SKM-1 treated with dmso at 0.1 percent for 144 hours (cell line): ENCODE results near the gene SORBS2.

Source experiments
- DNase-seq: peaks from one replicate; lab custom pipeline; 2025; ENCODE audit not compliant: unreplicated experiment; lab: John Stamatoyannopoulos, UW

Gene SORBS2

DNA sequence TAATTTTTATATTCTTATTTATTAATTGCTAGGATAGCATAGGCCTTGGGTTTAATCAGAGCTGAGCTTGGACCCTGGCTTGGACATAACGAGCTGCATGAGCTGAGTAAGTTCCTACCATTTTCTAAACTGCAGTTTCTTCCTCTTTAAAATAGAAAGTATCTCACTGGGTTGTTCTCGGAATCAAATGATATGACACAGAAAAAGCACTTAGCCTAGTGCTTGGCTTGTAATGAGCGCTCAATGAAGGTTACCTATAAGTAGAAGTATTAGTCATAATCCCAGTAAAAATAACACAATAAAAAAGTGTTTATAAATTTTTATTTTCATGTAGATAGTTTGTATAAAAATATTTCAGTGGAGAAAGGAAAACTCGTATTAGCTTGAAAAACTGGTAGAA is 163.4 kb downstream of the SORBS2 start:
- no peak for DNase-seq

DNA sequence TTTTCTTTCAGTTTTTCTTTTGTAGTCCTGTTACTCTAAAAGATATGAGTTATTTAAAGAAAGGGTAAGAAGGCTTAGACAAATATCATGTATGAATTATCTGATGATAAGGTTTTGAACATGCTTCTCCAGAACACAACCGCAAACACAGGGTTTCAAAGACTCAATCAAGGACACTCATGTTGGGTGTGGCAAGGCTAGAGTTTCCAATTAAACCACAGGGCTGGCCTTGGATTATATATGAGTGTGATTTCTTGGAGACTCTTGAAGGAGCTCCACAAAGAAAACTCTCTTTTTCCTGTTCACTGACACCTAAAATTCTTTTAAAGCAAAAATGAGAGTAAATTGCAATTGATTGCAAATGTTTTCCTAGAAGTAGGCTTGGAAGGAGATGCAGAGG is 166.6 kb downstream of the SORBS2 start:
- no peak for DNase-seq

DNA sequence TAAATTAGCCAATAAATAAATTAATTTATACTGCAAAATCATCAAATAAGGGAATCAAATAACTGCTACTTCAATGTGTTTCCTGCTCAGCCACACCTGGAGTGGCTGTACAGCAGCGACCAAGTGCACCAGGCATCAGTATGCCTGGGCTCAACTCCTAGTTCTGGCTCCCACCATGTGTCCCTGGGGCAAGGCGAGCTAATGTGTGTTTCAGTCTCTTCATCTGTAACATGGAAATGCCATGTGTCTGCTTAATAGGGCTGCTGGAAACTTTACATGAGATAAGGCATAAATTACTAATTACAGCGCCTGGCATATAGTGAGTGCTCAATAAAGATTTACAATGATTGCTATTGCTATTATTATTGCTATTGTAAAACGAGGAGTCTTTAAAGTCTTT is 167.6 kb downstream of the SORBS2 start:
- no peak for DNase-seq

DNA sequence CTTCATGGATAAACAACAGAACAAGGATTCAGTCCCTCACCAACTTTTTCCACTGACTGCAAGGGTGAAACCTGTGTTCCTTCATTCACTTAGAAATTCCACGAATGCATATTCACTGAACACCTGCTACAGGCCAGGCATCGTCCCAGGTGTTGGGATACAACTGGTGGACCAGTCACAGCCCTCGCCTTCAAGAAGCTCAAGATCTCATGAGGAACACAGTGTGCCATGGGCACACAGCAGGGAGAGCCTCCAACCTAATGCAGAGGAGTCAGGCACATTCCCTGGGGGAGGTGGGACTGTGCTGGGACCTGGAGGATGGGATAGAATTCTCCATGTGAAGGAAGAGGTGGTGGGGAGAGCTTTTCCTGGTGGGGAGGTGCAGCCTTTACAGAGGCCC is 169.1 kb downstream of the SORBS2 start:
- DNase-seq, result no peak

DNA sequence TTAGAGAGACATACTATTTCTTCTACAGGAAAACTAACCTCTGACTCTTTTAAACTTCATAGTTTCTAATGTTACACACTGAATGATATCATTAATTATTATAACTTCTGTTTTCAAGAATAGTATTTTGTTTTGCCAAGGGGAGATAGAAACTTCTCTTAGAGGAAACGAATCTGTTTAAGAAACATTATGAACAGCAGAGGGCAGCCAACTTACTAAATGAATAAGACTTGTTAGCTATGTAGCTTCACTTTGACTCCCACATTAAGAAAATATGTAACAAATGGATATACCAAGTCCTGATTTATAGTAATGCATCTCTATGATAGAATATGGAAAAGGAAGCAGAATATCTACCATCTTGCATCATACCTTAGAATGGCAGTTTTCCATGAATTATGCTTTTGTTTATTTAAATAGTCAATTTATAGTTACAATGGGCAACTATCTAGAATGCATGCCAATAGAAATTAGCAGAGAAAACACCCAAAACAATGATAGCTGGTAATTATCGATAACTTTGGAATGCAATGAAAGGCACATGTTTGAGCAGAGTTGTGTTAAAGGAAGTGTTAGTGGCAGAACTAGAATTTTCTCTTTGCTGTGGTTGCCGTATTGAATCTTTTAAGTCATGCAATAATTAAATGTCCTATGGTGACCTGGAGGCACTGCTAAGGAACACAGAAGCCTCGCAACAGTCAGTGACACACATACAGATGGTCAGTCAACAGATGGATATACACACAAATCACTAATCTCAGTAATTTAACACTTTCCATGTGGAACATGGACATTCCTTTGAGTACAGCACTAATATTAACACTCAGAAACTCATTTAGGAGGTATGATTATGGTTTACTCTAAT is 171.0 kb downstream of the SORBS2 start:
- peak; percentile 16 for DNase-seq

DNA sequence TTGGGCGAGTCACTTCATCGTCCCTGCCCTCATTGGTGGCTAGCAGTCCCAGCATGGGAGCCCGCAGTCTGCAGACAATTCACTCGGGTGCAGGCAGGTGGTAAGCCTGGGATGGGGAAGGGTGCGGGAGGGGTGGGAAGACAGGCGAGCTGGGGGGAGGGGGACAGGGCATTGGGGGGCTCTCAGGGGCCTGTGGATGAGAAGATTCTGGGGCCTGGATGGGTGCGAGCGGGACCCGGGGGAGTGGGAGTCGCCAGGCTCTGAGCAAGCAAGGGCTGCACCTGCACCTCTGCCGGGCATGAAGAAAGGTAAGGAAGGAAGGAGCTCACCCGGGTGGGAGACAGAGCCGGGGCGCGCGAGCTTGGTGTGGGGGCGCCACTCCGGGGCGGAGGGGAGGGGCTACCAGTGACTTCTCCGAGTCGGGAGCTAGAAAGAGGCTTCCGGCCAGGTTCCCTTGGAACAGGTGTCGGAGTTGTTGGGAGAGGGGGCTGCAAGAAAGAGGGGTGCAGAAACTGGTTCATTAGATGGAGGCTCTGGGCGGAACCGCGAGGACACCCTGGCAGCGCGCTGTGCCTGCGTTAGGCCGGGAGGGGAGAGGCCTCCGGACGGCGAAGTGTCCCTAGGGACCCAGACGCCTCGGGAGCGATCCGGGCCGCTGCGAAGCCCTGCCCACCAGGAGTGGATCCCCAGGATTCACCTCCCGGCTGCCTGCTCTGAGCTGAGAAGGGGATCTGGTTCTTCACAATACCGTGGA is 173.3 kb downstream of the SORBS2 start:
- DNase-seq, result no peak

DNA sequence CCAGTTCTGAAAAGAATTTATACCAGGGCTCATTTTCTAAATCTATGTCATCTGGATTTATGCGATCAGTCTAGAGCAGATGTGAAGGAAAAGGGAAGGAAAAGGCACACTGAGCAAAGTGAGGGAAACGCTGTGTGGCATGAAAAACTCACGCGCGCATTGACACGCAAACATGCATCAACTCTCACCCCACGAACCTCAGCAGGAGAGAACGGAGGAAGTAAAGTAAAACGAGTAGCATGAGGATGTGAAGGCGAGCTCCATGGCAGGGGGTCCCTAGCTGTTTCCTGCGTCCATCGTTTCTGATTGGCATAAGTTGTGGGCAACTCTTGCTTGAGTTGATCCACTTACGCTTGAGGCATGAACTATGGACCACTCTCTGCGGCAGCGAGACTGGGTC is 173.9 kb downstream of the SORBS2 start:
- DNase-seq, result no peak

DNA sequence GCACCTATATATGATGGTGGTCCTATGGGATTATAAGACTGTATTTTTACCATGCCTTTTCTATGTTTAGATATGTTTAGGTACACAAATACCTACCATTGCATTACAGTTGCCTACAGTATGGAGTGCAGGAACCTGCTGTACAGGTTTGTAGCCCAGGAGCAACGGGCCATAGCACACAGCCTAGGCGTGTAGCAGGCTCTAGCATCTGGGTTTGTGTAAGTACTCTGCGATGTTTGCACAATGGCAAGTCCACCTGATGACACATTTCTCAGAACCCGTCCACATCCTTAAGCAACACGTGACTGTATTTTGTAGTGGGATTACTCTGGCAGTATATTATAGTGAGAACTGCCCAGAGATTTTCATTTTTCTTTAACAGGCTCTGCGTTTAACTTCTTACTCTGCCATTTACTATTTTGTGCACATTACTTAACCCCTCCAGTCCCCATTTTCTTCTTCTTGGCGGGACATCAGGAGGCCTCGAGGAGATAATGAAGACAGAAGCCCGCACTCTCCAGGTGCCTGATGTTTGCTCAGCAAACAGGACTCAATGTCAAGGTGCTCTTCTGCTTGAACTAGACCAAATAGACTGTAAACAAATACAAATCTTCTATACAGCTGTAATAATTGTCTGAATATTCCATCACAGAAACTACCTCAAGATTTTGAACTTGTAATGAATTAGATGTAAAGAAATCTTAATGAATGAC is 174.7 kb downstream of the SORBS2 start:
- DNase-seq, result no peak

DNA sequence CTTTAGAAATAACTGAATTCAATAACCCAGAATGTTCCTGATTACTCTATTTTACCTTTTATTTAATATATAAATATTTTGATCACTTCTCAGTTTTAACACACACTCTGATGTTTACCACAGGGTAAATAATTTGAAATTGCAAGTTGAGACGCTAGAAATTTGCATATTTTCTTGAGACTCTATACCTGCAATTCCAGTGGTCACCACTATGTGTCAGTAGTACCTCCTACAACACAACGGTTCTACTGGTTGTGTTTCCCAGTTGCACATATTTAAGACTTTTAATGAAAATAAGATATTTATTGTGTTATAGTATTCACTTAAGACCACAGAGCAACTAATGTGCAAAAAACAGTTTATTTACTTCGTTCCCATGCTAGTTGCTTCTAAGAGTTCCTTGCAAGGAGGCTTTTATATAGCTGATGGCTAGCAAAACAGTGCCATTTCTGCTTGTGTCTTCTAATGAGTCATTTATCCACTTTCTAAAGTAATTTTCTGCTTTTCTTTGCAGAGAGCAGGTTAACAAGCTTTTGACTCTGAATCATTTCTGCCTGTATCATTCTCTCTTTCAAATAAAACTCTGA is 177.8 kb downstream of the SORBS2 start:
- DNase-seq, result peak; percentile 19

DNA sequence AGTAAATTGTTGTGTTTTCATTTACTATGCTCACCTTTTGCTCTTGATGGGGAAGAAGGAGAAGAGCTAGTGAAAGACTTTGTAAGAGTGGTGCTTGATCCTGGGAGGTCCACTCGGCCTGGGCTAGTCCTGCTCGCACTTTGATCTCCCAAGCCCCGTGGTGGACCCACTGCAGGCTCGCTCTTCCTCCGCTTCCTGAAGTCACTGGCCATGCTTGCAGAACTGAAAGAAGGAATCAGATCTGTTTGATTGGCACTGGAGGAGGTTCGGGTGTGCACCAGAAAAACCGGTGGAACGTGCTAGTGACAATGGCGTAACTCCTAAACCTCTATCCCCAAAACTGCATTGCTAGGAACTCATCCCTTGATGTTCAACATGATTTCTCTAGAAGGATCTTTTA is 185.2 kb downstream of the SORBS2 start:
- no peak for DNase-seq

DNA sequence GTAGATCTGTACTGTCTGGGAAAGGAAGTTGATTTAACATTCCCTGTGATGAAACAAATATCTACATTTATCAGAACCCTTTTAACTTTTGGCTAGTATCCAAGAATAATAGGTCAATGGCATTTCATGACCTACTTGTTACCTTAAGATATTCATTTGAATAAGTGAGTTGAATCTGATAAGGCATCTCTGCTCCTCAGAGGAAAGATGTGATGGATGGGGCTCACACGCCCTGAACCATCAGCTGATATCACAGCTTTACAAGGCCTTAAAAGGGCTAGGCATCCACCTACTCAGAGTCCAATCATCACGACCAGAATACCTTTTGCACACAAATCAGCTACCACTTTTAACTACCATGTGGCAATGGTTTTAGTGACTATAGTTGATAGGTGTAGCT is 186.5 kb downstream of the SORBS2 start:
- no peak for DNase-seq

DNA sequence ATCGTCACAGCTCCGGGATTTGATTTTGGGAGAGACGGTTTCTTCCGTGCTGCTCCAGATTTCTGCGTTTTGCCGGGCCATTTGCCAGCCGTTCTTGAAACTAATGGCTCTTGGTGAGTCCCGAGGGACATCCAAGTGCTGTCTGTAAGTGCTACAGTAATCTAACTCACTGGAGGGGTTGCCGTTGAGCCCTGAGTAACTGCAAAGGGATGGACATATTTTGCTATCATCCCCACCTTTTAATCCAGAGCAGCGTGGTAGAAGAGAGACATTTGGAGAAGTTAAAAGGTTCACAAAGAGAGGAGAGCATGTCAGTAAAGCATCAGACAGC is 187.8 kb downstream of the SORBS2 start:
- no peak for DNase-seq

DNA sequence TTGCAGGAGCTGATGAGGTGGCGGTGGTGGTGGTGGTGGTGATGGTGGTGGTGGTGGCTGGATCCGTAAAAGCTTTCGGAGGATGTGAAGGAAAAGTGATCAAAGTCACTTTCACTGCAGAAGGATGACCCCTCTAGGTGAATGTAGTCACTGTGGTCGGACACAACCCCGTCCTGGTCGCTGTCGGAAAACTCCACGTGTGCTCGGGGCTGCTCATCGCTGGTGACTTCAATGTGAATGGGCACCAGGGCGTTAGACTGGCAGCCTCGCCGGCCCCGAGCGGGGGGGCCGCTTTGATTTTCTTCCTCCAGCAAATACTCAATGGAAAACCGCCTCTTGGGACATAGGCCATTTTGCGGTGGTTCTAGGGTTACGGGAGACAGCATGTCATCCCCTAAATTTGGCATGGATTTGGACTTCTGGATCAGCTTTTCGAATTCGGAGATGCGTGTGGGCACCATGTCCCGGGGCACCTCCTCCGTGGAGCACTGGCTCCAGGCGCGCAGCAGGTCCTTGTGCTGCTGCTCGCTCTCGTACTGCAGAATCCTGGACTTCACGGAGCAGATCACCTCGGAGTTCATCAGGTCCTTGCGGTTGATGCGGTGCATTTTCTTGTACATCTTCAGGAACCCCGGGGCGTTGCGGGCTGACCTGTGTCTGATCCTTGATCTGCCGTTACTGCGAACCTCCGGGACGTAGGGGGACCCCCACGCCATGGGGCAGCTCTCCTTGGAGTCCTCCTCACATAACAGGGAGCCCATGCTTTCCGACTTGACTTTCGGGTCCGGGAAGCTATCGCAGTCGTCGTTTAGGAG is 188.3 kb downstream of the SORBS2 start:
- no peak for DNase-seq

DNA sequence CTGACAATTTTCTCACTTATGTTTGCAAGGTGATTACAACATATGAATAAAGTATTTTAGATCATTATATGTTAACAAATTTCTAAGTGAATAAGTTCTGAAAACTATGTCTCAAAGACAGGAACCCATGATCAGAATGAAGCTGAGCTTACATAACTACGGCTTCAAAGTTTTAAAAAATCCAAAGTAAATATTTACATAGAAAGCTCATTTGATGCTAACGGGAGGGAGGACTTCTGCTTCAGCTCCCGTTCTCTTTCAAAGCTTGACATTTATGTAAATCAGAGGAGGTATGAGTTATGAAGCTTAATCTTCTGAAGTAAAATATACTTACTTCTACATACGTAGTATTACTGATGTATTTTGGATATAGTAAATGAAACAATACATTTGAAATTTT is 203.8 kb downstream of the SORBS2 start:
- DNase-seq, result no peak

DNA sequence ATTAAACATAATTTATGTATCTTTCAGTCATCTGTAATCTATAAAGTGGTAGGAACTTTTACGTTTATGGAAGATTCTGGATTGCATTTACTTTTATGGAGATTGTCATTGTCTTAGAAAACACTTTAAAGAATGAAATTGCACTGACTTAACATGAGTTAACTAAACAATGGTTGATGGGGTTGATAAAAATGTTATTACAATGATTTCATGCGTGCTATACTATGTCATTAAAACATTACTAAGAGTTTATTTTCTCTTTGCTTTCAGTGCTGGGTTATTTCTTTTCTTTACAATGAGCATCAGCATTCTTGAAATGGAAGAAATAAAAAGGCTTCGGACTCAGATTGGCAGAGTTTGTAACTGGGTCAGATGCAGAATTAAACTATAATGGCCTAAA is 209.6 kb downstream of the SORBS2 start:
- DNase-seq, result no peak

DNA sequence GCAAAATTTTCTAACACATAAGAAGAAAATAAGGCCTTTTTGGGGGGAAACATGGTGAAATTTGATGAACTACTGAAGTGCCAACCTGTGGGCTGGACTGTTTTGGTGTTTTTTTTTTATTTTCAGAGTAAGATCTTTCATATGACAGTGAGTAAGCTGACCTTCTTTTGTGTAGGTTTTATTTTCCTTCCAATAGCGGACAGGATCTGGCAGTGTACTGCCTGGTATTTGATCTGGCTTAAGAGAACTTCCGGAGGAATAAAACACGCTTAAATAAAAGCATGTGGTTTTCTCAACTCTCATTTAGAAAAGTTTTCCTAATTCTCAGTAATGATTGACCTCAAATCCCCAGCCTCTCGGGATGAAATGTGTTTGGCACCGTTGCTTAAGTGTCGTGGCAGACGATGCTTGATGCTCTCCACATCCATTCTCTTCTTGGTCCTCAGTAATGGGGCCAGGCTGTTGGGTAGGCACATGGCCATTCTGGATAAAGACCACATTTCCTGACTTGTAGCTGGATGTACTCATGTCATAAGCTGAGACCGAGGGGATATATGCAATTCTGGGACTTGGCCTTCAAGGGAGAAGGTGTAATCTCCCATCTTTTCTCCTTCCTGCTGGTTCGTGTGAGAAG is 211.1 kb downstream of the SORBS2 start:
- no peak for DNase-seq

DNA sequence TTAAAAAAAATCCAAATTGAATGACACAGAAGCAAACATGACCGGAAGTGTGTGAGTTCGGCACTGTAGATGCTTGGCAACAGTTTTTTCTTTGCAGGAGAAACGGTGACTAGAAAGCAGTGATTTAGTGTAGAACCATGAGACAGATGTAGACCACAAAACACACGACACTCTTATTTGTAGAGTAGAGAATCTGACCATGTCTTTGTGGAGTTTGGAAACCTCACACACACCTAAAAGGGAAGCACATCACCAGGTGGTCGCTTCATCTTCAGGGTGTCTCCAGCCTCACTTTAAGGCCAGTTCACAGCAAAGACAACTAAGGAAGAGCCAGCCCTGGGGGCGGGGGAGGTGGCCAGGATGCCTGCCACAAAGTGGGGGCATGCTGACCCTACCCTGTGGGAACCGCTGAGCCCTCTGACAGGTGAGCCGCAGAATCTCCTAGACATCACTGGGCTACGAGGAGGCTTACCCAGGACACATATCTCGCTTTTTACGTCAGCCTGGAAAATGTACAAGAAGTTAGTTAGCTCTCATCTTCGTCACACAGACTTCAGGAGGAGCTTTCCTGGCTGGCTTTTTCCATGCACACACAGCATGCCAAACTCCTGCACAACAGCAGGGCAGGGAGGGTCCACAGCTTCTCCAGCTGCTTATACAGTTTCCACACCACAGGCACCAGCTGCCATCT is 212.3 kb downstream of the SORBS2 start:
- no peak for DNase-seq

DNA sequence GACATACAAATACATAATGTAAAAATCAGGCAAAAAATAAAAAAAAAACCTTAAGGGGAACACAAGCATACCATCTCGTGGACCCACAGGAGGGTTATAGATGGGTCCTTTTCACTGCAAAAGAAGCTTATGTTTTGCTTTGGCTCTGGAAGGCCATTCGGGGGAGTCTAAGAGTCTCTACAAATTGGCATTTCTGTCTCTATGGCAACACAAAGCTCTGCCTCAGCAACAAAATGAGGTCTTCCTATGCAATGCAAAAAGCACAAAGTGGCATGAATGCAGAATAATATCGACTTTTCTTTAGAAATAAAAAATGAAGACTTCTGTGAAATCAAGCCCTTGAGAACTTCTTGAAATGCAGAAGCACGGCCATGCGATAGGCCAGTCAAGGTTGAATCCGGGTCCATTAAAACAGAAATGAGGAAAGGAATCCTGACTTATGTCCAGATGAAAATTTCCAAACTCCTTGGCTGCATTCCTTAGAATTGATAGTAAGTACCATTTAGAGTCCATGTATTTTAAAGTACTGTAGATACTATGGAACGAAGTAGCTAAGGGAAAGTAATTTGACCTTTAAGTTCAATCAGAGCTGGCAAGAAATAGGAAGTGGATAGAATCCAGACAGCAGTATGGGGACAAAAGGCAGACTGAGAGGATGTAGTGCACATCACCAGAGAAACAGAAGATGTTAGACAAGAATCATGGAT is 213.0 kb downstream of the SORBS2 start:
- no peak for DNase-seq

DNA sequence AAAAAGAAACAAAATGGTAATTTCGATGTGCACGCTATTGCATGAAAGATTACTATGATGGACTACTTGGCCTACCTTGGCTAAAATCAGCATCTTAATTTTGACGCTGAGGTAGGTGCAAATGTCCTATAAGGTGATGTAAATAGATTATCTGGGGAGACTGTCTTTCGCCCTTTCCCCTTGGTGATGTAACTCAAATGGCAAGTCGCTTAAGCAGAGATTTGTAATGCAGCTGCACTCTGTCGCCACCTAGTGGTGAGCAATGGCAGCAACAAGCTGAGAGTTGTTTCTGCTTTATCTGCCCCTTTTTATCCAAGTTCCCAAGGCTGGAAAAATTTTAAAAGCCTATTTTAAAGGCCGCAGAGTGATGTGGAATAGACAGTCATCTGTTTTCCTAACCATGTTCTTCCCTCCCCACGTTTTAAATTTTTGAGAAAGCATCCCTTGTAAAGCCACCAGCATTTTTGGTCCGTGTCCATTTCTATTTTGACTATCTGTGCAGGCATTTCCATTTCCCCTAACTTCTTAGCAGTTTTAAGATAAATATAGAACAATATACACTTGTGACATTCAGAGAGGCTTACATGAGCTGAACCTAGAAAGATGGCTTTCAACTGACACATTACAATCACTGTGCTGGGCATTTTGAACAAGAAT is 214.3 kb downstream of the SORBS2 start:
- peak; percentile 26 for DNase-seq
